ENCODE results near the gene POLR2E. TPM values are rescaled to one million over a fixed set of nuclear protein-coding genes. Genes with fewer than 3 reads are reported as not detected.

Gene POLR2E
- total and polyA plus RNA-seq, 4 donors, result 51.8 to 211 (median 171) TPM

- Histone ChIP-seq H3K4me3 (ENCODE audit: low read depth in 1 of 3, low read length in 3 of 3) (no peak overlapping the region), H3K9ac (ENCODE audit: low read depth in 1 of 2, low read length in 2 of 2) (peak overlapping the region in 1 of 2 donors; percentile 16), H3K9me3 (ENCODE audit: control insufficient read depth in 4 of 4, low read length in 3 of 4) (no peaks in the 10 kb centered on the region), H3K27ac (ENCODE audit: low read depth in 1 of 2, low read length in 2 of 2) (peak overlapping the region; percentile 91), H3K27me3 (ENCODE audit: control insufficient read depth in 4 of 4, insufficient read depth in 4 of 4, low read length in 3 of 4) (no peaks in the 10 kb centered on the region), H3K36me3 (ENCODE audit: control insufficient read depth in 4 of 4, insufficient read depth in 3 of 4, low read depth in 1 of 4, low read length in 3 of 4) (peaks cover 0 to 4% (median 1%) of the 10 kb centered on the region in 4 donors), H3K4me1 (ENCODE audit: control insufficient read depth in 4 of 4, insufficient read depth in 4 of 4, low read length in 3 of 4) (peaks cover 24 to 61% (median 39%) of the 10 kb centered on the region in 4 donors)
- no peak for TF ChIP-seq RAD21 (IDR thresholded peaks at IDR 0.05)
- no peak for TF ChIP-seq HNF4A (conservative IDR thresholded peaks at IDR 0.05)
- TF ChIP-seq GABPA (IDR thresholded peaks at IDR 0.05 in 1 of 2, conservative IDR thresholded peaks at IDR 0.05 in 1 of 2), result peak in 1 of 2 donors; percentile 35
- TF ChIP-seq HNF4G (IDR thresholded peaks at IDR 0.05), result no peak
- TF ChIP-seq EGR1 (IDR thresholded peaks at IDR 0.05; ENCODE audit: low read depth in 2 of 2), result peak in 1 of 2 donors; percentile 17
- TF ChIP-seq NR2F2 (IDR thresholded peaks at IDR 0.05), result no peak
- 42% methylated on average over 9 of the region's 9 CpGs for WGBS
- no peak for DNase-seq (ENCODE audit: low spot score)
These were observed 6.1 kb upstream of the POLR2E start for GRCh38 chr19:1101337-1101698.

- Histone ChIP-seq H3K9ac (ENCODE audit: low read depth in 1 of 2, low read length in 2 of 2) (peak overlapping the region; percentile 14 to 73), H3K4me3 (ENCODE audit: low read depth in 1 of 3, low read length in 3 of 3) (no peak overlapping the region), H3K36me3 (ENCODE audit: control insufficient read depth in 4 of 4, insufficient read depth in 3 of 4, low read depth in 1 of 4, low read length in 3 of 4) (no peaks in the 10 kb centered on the region), H3K27me3 (ENCODE audit: control insufficient read depth in 4 of 4, insufficient read depth in 4 of 4, low read length in 3 of 4) (no peaks in the 10 kb centered on the region), H3K27ac (ENCODE audit: low read depth in 1 of 2, low read length in 2 of 2) (peak overlapping the region; percentile 88 to 97), H3K9me3 (ENCODE audit: control insufficient read depth in 4 of 4, low read length in 3 of 4) (no peaks in the 10 kb centered on the region), H3K4me1 (ENCODE audit: control insufficient read depth in 4 of 4, insufficient read depth in 4 of 4, low read length in 3 of 4) (peaks cover 17 to 69% (median 50%) of the 10 kb centered on the region in 4 donors)
- peak; percentile 65 for DNase-seq (ENCODE audit: low spot score)
- TF ChIP-seq REST (IDR thresholded peaks at IDR 0.05), result no peak
- TF ChIP-seq CTCF (IDR thresholded peaks at IDR 0.05; ENCODE audit: low read depth, low read length, missing input control), result no peak
- peak; percentile 86 to 91 for TF ChIP-seq HNF4A (conservative IDR thresholded peaks at IDR 0.05)
- peak; percentile 44 for TF ChIP-seq HNF4G (IDR thresholded peaks at IDR 0.05)
- TF ChIP-seq GABPA (IDR thresholded peaks at IDR 0.05 in 1 of 2, conservative IDR thresholded peaks at IDR 0.05 in 1 of 2), result no peak
- TF ChIP-seq ATF3 (IDR thresholded peaks at IDR 0.05), result no peak
- no peak for TF ChIP-seq TAF1 (conservative IDR thresholded peaks at IDR 0.05)
- peak in 1 of 2 donors; percentile 18 for TF ChIP-seq EGR1 (IDR thresholded peaks at IDR 0.05; ENCODE audit: low read depth in 2 of 2)
- TF ChIP-seq RAD21 (IDR thresholded peaks at IDR 0.05), result peak; percentile 18 to 32
- TF ChIP-seq MAX (IDR thresholded peaks at IDR 0.05), result no peak
- no peak for TF ChIP-seq NR2F2 (IDR thresholded peaks at IDR 0.05)
- peak; percentile 81 for TF ChIP-seq FOXA2 (IDR thresholded peaks at IDR 0.05)
- no peak for TF ChIP-seq ZBTB33 (IDR thresholded peaks at IDR 0.05)
- TF ChIP-seq JUND (IDR thresholded peaks at IDR 0.05), result peak in 1 of 2 donors; percentile 31
- peak; percentile 76 for TF ChIP-seq SP1 (IDR thresholded peaks at IDR 0.05)
- peak; percentile 27 to 63 for TF ChIP-seq RXRA (IDR thresholded peaks at IDR 0.05)
- no peak for TF ChIP-seq YY1 (IDR thresholded peaks at IDR 0.05)
- TF ChIP-seq FOXA1 (IDR thresholded peaks at IDR 0.05), result peak; percentile 66
- 26% methylated on average over 15 of the region's 15 CpGs for WGBS
These were observed 3.2 kb upstream of the POLR2E start for GRCh38 chr19:1098177-1099051.
